Mucosa of rectum (tissue), 2 donors: ENCODE results near the gene USP12.

Experiments used
- H3K27ac ChIP-seq, 2 donors: one replicate each; pipeline ENCODE4 v1.7.0; 2013; ENCODE audit warnings: inconsistent platforms in 2 of 2, low read depth in 2 of 2, low read length in 2 of 2
- H3K27me3 ChIP-seq, 2 donors: one replicate each; pipeline ENCODE4 v1.7.0; 2013; ENCODE audit warnings: low read length in 2 of 2; ENCODE audit not compliant: control insufficient read depth in 2 of 2, insufficient read depth in 2 of 2
- H3K36me3 ChIP-seq, 2 donors: one replicate each; pipeline ENCODE4 v1.7.0; 2013; ENCODE audit warnings: low read length in 2 of 2; ENCODE audit not compliant: control insufficient read depth in 2 of 2, insufficient read depth in 2 of 2
- H3K4me1 ChIP-seq, 2 donors: one replicate each; pipeline ENCODE4 v1.7.0; 2013; ENCODE audit warnings: low read length in 2 of 2, mild to moderate bottlenecking in 1 of 2; ENCODE audit not compliant: control insufficient read depth in 2 of 2, insufficient read depth in 2 of 2
- H3K4me3 ChIP-seq, 2 donors: one replicate each; pipeline ENCODE4 v1.7.0; 2013; ENCODE audit warnings: low read length in 2 of 2
- H3K9ac ChIP-seq, 2 donors: one replicate each; pipeline ENCODE4 v1.7.0; 2013; ENCODE audit warnings: low read length in 2 of 2, low read depth in 1 of 2, mild to moderate bottlenecking in 1 of 2
- H3K9me3 ChIP-seq, 2 donors: one replicate each; pipeline ENCODE4 v1.7.0; 2013; ENCODE audit warnings: low read length in 2 of 2; ENCODE audit not compliant: control insufficient read depth in 2 of 2
- donor health status: healthy.
- donor health status: Normal muscosa, but diverticular disease.

Gene USP12

DNA sequence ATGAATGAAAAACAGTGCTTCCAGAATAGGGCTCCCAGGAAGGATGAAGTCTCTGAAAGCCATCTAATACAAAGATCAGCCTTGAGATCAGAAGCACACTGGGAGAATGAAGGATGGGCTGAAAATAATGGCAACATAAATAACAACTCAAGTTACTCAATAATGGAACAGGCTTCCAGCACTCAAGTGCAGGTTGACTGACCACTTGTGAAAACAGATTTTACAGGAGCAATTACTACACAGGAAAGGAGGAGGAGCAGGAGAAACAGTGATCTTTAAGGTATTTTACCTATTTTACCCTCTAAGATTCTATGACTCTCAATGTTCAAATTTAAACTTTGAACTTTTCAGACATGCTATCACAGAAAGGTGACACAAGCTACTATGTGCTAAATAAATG lies 106.0 kb downstream of the USP12 start:
- H3K4me3 ChIP-seq, result no peak overlapping the region
- peaks cover 11 to 14% of the 10 kb centered on the region in 2 donors for H3K36me3 ChIP-seq
- no peak overlapping the region for H3K27ac ChIP-seq
- H3K9ac ChIP-seq, result no peak overlapping the region
- no peaks in the 10 kb centered on the region for H3K27me3 ChIP-seq
- no peaks in the 10 kb centered on the region for H3K9me3 ChIP-seq
- H3K4me1 ChIP-seq, result no peaks in the 10 kb centered on the region

DNA sequence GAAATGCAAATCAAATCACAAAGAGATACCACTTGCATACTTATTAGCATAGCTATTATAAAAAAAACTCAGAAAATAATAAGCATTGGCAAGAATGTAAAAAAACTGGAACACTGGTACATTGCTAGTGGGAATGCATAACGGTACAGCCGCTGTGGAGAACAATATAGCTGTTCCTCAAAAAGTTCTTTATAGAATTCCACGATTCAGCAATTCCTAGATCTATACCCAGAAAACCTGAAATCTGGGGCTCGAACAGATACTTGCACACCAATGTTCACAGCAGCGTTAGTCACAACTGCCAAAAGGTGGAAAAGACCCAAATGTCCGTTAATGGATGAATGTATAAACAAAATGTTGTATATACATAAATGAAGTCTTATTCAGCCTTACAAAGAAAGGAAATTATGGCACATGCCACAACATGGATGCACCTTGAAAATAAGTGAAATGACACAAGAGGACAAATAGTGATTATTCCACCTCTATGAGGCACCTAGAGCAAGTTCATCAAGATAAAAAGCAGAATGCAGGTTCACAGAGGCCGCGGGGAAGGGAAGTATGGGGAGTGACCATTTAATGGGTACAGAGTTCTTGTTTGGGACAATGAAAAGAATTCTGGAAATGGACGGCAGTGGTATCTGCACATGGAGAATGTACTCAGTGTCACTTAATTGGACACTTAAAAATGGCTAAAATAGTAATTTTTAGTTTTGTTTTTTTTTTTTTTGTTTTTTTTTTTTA lies 107.2 kb downstream of the USP12 start:
- Histone ChIP-seq H3K9ac (no peak overlapping the region), H3K9me3 (no peaks in the 10 kb centered on the region), H3K4me3 (no peak overlapping the region), H3K27ac (no peak overlapping the region), H3K36me3 (peaks cover 8 to 14% of the 10 kb centered on the region in 2 donors), H3K4me1 (no peaks in the 10 kb centered on the region), H3K27me3 (no peaks in the 10 kb centered on the region)

DNA sequence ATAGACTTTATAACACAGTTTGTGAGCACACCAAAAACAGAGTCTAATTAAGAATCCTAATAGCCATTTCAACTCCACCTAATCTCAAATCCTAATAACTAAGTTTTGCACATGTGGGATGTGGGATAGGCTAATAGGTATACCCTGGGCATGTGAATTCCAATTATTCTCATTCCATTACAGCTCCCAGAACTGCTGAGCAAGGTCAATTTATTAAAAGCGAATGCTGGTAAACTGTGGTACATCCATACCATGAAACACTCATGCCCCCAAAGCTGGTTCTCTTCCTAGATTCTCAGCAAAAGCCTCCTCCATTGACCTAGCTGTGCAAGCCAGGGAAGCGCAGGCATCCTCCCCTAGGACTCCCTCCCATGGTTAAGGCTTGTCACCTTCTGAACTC lies 113.8 kb downstream of the USP12 start:
- Histone ChIP-seq H3K9ac (no peak overlapping the region), H3K27me3 (no peaks in the 10 kb centered on the region), H3K27ac (no peak overlapping the region), H3K36me3 (no peaks in the 10 kb centered on the region), H3K9me3 (no peaks in the 10 kb centered on the region), H3K4me1 (no peaks in the 10 kb centered on the region), H3K4me3 (no peak overlapping the region)

DNA sequence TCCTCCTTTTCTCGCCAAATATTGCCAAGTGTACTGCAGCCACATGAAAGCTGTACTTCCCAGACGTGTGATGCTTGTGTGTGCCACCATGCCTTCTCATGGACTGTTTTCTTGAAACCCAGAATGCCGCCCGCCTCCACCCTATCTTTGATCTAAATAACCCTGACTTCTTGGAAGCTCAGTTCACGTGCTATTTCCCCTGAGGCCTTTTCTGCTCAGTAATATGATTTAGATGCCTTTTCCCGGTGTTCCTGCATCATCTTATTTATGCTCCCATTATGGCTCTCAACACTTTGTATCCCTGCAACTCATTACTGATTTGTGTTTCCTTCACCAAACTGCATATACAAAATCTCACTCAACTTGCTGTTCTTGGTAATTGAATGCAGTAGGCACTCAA lies 116.1 kb downstream of the USP12 start:
- Histone ChIP-seq H3K27me3 (no peaks in the 10 kb centered on the region), H3K4me1 (no peaks in the 10 kb centered on the region), H3K27ac (no peak overlapping the region), H3K4me3 (no peak overlapping the region), H3K9me3 (peaks cover 0 to 2% of the 10 kb centered on the region in 2 donors), H3K36me3 (no peaks in the 10 kb centered on the region), H3K9ac (no peak overlapping the region)

DNA sequence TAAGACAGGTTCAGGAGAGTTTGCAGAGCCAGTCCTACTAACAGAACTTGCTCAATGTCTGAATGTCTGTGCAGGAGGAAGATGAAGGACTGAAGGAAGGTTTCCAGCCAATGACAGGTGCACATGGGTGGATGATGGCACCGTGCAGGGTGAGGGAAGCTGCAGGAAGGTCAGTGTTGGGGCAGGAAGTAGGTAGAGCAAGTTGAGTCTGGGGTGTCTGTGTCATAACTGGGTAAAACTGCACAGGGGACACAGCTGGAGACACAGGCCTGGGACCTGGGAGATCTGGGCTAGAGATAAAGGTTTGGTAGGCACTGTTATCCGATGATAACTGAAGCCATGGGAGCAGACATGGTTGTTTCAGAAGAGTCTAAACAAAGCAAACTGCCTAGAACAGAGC lies 116.9 kb downstream of the USP12 start:
- no peak overlapping the region for H3K4me3 ChIP-seq
- H3K4me1 ChIP-seq, result no peaks in the 10 kb centered on the region
- H3K9ac ChIP-seq, result no peak overlapping the region
- H3K36me3 ChIP-seq, result no peaks in the 10 kb centered on the region
- no peaks in the 10 kb centered on the region for H3K27me3 ChIP-seq
- peaks cover 0 to 4% of the 10 kb centered on the region in 2 donors for H3K9me3 ChIP-seq
- H3K27ac ChIP-seq, result no peak overlapping the region

DNA sequence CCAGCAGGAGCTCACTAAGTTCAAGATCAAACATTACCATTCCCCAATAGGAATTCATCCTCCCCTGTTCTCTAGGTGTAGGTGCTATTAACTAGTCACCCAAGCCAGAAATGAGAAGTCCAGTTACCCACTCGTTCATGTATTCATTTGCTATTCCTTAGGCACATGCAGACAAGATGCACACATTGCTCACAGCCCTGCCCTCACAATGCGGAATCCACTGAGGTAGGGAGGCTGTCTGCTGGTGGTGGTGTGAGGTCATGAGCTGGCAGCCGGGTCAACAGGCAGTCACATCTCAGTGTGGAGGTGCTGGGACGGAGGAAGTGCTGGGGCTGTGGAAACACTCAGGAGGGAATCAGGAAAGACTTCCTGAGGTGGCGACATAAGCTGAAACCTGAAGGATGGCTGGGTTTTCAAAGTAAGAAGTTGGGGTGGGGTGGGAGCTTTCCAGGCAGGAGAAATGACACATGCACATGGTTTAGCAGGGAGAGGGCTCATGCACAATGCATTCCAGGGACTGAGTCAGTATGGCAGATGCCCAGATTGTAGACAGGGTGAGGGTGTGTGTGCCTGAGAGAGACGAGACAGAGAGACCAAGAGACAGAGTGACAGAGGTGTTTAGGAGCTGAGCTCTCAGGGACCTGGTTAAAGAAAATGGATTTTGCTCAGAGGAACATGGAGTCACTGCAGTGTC lies 117.6 kb downstream of the USP12 start:
- Histone ChIP-seq H3K9ac (no peak overlapping the region), H3K4me1 (no peaks in the 10 kb centered on the region), H3K27me3 (no peaks in the 10 kb centered on the region), H3K4me3 (no peak overlapping the region), H3K27ac (no peak overlapping the region), H3K36me3 (no peaks in the 10 kb centered on the region), H3K9me3 (peaks cover 0 to 4% of the 10 kb centered on the region in 2 donors)

DNA sequence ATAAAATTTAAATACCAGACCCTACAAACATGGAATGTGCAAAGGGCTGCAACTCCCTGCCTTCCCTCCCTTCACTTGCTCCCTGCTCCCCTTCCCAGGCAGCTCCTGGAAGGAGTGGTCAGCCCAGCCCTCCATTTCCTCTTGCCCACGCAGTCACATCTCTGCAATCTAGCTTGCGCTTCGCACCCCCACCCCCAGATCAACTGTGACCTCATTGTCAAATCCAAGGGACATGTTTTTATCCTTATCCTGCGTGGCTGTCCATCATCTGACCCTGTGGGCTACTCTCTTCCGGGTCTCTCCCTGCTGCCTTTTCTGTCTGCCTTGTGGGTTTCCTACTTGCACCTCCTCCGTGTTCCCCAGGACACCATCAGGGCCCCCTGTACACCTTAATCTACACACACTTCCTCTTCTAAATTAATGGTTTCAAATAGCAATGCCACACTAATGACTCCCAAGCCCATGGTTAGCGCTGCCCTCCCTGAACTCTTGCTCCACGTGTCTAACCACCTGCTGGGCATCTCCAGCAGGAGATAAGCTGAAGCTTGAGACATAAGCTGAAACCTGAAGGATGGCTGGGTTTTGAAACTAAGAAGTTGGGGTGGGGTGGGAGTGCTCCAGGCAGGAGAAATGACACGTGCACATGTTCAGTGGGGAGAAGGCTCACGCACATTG lies 118.3 kb downstream of the USP12 start:
- no peak overlapping the region for H3K4me3 ChIP-seq
- no peaks in the 10 kb centered on the region for H3K4me1 ChIP-seq
- no peaks in the 10 kb centered on the region for H3K27me3 ChIP-seq
- no peak overlapping the region for H3K9ac ChIP-seq
- H3K9me3 ChIP-seq, result peaks cover 0 to 4% of the 10 kb centered on the region in 2 donors
- H3K27ac ChIP-seq, result no peak overlapping the region
- H3K36me3 ChIP-seq, result no peaks in the 10 kb centered on the region

DNA sequence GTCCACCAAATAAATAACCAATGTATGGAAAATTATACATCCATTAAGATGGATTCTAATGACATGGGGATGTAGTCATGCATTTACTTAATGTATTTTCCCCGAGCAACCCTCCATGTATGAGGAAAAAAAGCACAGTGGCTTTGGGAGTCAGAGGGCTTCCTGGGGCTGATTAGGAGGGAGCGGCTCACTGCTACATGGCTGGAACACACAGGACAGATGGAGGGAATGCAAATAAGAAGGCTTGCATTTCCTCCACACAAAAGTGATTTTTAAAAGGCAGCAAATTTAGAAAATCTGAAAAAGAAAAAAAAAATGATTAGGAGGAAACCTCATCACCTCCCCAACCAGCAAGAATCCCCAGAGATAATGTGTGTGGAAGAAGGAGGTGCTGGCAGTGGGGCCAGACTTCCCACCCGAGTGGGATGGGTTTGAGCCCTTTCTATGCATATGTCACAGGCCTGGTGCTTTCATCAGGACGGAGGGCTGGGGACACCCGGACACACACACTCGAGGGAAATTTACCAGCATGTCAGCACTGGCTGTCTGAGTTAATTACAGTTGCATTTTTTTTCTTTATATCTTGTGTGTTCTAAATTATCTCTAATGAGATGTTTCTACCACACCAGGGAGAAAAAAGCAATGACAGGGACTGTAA lies 118.9 kb downstream of the USP12 start:
- Histone ChIP-seq H3K27me3 (no peaks in the 10 kb centered on the region), H3K9ac (no peak overlapping the region), H3K4me3 (no peak overlapping the region), H3K9me3 (peaks cover 0 to 4% of the 10 kb centered on the region in 2 donors), H3K4me1 (no peaks in the 10 kb centered on the region), H3K36me3 (no peaks in the 10 kb centered on the region), H3K27ac (no peak overlapping the region)

DNA sequence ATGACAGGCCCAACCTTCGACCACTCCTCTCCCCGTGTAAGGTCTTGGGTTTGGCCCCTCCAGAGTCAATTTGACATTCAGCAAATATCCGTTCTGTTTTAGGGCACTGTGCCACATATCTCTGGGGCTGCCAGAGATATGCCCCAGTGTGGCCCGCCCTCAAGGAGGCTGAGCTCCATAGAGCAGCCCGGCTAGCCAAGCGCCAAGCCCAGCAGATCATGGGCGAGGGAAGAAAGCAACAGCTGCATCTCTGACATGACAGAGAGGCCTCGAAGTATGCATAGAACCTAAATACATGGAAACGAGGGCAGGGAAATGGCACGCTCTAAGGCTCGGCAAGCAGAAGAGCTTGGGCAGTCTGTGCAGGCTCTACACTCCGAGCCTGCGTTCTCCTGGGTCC lies 124.5 kb downstream of the USP12 start:
- H3K9me3 ChIP-seq, result peaks cover 0 to 4% of the 10 kb centered on the region in 2 donors
- H3K36me3 ChIP-seq, result no peaks in the 10 kb centered on the region
- H3K27ac ChIP-seq, result no peak overlapping the region
- H3K4me1 ChIP-seq, result no peaks in the 10 kb centered on the region
- no peak overlapping the region for H3K4me3 ChIP-seq
- H3K27me3 ChIP-seq, result no peaks in the 10 kb centered on the region
- H3K9ac ChIP-seq, result no peak overlapping the region
